ENCODE results near the gene MYLK4.

- TF ChIP-seq YY1 (IDR thresholded peaks at IDR 0.05; ENCODE audit: insufficient read depth, insufficient read length) (no peak), SUZ12 (IDR thresholded peaks at IDR 0.05; ENCODE audit: extremely low read depth, insufficient read depth, insufficient read length) (no peak), ZNF274 (IDR thresholded peaks at IDR 0.05; ENCODE audit: low read depth, low read length) (no peak)
These were observed 66.5 kb downstream of the MYLK4 start for GRCh38 chr6:2684103-2684749.

Measured in NT2/D1 (cell line).